Mesodermal cell (in vitro differentiated cells): Measurements from ENCODE around the gene SORT1.

ENCODE experiments used
- H3K27ac ChIP-seq: 2 replicates; pipeline ENCODE4 v1.7.0; 2013; ENCODE audit warnings: mild to moderate bottlenecking, low read depth, low read length, moderate library complexity; ENCODE audit not compliant: severe bottlenecking
- H3K36me3 ChIP-seq: 2 replicates; pipeline ENCODE4 v1.7.1; 2013; ENCODE audit warnings: mild to moderate bottlenecking, low read length, moderate library complexity; ENCODE audit not compliant: control insufficient read depth, insufficient read depth
- H3K4me1 ChIP-seq: one replicate; pipeline ENCODE4 v1.7.1; 2013; ENCODE audit warnings: mild to moderate bottlenecking, low read length; ENCODE audit not compliant: insufficient read depth, control insufficient read depth, poor library complexity, severe bottlenecking
- H3K4me3 ChIP-seq: 2 replicates; pipeline ENCODE4 v1.7.0; 2013; ENCODE audit warnings: low read length, control low read depth, mild to moderate bottlenecking; ENCODE audit not compliant: insufficient read depth, poor library complexity, severe bottlenecking; ENCODE audit errors: extremely low read depth
- H3K9me3 ChIP-seq: 2 replicates; pipeline ENCODE4 v1.7.1; 2013; ENCODE audit warnings: mild to moderate bottlenecking, low read length, moderate library complexity; ENCODE audit not compliant: control insufficient read depth
- WGBS, 2 experiments: methylation state at CpG; one replicate each; pipeline ENCODE4 v1.1.5; 2013; ENCODE audit warnings: missing lambda C conversion rate in 2 of 2; ENCODE audit not compliant: insufficient coverage in 2 of 2; 5-methylcytosine and 5-hydroxymethylcytosine counted together

SORT1 gene

GRCh38 chr1:109273570-109274288, 124.0 kb downstream of the SORT1 start:
- Histone ChIP-seq H3K4me1 (peaks cover 32% of the 10 kb centered on the region), H3K36me3 (peaks cover 14% of the 10 kb centered on the region), H3K4me3 (no peak overlapping the region), H3K9me3 (no peaks in the 10 kb centered on the region), H3K27ac (no peak overlapping the region)
- 80 to 90% methylated on average over 21 to 22 of the region's 30 CpGs for WGBS, 2 experiments

- no peak overlapping the region for H3K27ac ChIP-seq
- WGBS, 2 experiments = 90 to 92% methylated on average over 7 to 12 of the region's 16 CpGs
- no peak overlapping the region for H3K4me3 ChIP-seq
- peaks cover 7% of the 10 kb centered on the region for H3K36me3 ChIP-seq
- peaks cover 32% of the 10 kb centered on the region for H3K4me1 ChIP-seq
- no peaks in the 10 kb centered on the region for H3K9me3 ChIP-seq
Measured at GRCh38 chr1:109272831-109273547, 124.7 kb downstream of the SORT1 start.

GRCh38 chr1:109272021-109272799, 125.5 kb downstream of the SORT1 start:
- H3K4me1 ChIP-seq = peaks cover 34% of the 10 kb centered on the region
- peaks cover 5% of the 10 kb centered on the region for H3K36me3 ChIP-seq
- no peak overlapping the region for H3K4me3 ChIP-seq
- H3K9me3 ChIP-seq = no peaks in the 10 kb centered on the region
- H3K27ac ChIP-seq = no peak overlapping the region
- WGBS, 2 experiments = 90 to 96% methylated on average over 9 to 11 of the region's 13 CpGs

GRCh38 chr1:109271458-109271857, 126.3 kb downstream of the SORT1 start:
- Histone ChIP-seq H3K4me1 (peaks cover 29% of the 10 kb centered on the region), H3K36me3 (peaks cover 5% of the 10 kb centered on the region), H3K4me3 (no peak overlapping the region), H3K9me3 (no peaks in the 10 kb centered on the region), H3K27ac (no peak overlapping the region)
- 70 to 87% methylated on average over 2 to 4 of the region's 6 CpGs for WGBS, 2 experiments

- H3K9me3 ChIP-seq = no peaks in the 10 kb centered on the region
- no peak overlapping the region for H3K4me3 ChIP-seq
- peaks cover 22% of the 10 kb centered on the region for H3K4me1 ChIP-seq
- no peak overlapping the region for H3K27ac ChIP-seq
- peaks cover 5% of the 10 kb centered on the region for H3K36me3 ChIP-seq
- 92 to 94% methylated on average over 15 to 16 of the region's 20 CpGs for WGBS, 2 experiments
Measured at GRCh38 chr1:109270623-109271317, 126.9 kb downstream of the SORT1 start.

GRCh38 chr1:109269981-109270622, 127.6 kb downstream of the SORT1 start:
- H3K27ac ChIP-seq = no peak overlapping the region
- H3K4me1 ChIP-seq = peaks cover 19% of the 10 kb centered on the region
- peaks cover 5% of the 10 kb centered on the region for H3K36me3 ChIP-seq
- H3K9me3 ChIP-seq = no peaks in the 10 kb centered on the region
- 86 to 88% methylated on average over 17 of the region's 17 CpGs for WGBS, 2 experiments
- no peak overlapping the region for H3K4me3 ChIP-seq

GRCh38 chr1:109269212-109269980, 128.3 kb downstream of the SORT1 start:
- WGBS, 2 experiments = 92 to 97% methylated on average over 27 to 33 of the region's 33 CpGs
- peaks cover 10% of the 10 kb centered on the region for H3K36me3 ChIP-seq

GRCh38 chr1:109268431-109269211, 129.1 kb downstream of the SORT1 start:
- H3K4me1 ChIP-seq = peaks cover 6% of the 10 kb centered on the region
- H3K36me3 ChIP-seq = peaks cover 10% of the 10 kb centered on the region
- no peak overlapping the region for H3K4me3 ChIP-seq
- 95 to 99% methylated on average over 25 to 28 of the region's 29 CpGs for WGBS, 2 experiments
- H3K27ac ChIP-seq = no peak overlapping the region
- H3K9me3 ChIP-seq = no peaks in the 10 kb centered on the region

More at GRCh38 chr1:109269212-109269980, 128.3 kb downstream of the SORT1 start:
- H3K4me3 ChIP-seq = no peak overlapping the region
- H3K4me1 ChIP-seq = peaks cover 13% of the 10 kb centered on the region
- no peaks in the 10 kb centered on the region for H3K9me3 ChIP-seq
- no peak overlapping the region for H3K27ac ChIP-seq

GRCh38 chr1:109267743-109268300, 129.9 kb downstream of the SORT1 start:
- Histone ChIP-seq H3K4me1 (peaks cover 3% of the 10 kb centered on the region), H3K4me3 (no peak overlapping the region), H3K9me3 (no peaks in the 10 kb centered on the region), H3K36me3 (peaks cover 10% of the 10 kb centered on the region), H3K27ac (no peak overlapping the region)
- WGBS, 2 experiments = 95 to 96% methylated on average over 13 to 17 of the region's 17 CpGs
